ENCODE data around the gene PET100.

Gene PET100

DNA sequence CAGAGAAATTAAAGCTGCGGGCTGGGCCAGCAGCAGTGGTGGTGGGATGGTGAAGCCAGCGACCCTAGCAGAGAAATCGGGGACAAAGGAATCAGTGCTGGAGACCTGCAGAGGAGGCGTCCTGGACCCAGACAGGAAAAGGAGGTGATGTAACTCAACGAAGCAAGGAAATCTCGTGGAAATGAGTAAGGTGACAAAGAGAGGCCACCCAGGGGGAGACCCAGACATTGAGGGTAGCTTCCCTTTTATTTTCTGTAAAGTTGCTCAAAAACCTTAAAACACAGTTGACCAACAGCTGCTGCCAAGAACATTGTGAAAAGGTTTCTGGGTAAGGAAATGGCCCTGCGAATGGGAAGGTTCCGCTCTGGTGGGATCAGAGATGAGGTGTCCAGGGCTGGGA lies 26.0 kb downstream of the PET100 start:
- no peak overlapping the region for H3K27ac ChIP-seq (ENCODE audit: low read depth, low read length)
- H3K9me2 ChIP-seq (replicated peaks; ENCODE audit: control insufficient read depth, low read length), result no peaks in the 10 kb centered on the region
- no peaks in the 10 kb centered on the region for H4K20me1 ChIP-seq (ENCODE audit: control insufficient read depth, insufficient read depth, low read depth, low read length)
- no peaks in the 10 kb centered on the region for H3K27me3 ChIP-seq (ENCODE audit: control insufficient read depth, low read length)
- H3K9me3 ChIP-seq (ENCODE audit: control insufficient read depth, insufficient read depth, low read length), result no peaks in the 10 kb centered on the region
- H3K36me3 ChIP-seq (ENCODE audit: control insufficient read depth, low read length), result no peaks in the 10 kb centered on the region
- H3F3A ChIP-seq (ENCODE audit: control insufficient read depth, insufficient read depth), result no peaks in the 10 kb centered on the region
- no peak for TF ChIP-seq EZH2phosphoT487 (IDR thresholded peaks at IDR 0.05; ENCODE audit: borderline replicate concordance, low read length)
- TF ChIP-seq, protein P1, sequence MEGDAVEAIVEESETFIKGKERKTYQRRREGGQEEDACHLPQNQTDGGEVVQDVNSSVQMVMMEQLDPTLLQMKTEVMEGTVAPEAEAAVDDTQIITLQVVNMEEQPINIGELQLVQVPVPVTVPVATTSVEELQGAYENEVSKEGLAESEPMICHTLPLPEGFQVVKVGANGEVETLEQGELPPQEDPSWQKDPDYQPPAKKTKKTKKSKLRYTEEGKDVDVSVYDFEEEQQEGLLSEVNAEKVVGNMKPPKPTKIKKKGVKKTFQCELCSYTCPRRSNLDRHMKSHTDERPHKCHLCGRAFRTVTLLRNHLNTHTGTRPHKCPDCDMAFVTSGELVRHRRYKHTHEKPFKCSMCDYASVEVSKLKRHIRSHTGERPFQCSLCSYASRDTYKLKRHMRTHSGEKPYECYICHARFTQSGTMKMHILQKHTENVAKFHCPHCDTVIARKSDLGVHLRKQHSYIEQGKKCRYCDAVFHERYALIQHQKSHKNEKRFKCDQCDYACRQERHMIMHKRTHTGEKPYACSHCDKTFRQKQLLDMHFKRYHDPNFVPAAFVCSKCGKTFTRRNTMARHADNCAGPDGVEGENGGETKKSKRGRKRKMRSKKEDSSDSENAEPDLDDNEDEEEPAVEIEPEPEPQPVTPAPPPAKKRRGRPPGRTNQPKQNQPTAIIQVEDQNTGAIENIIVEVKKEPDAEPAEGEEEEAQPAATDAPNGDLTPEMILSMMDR (IDR thresholded peaks at IDR 0.05; ENCODE audit: low read depth, low read length, poor library complexity, severe bottlenecking), result no peak
- H3K79me2 ChIP-seq (ENCODE audit: control insufficient read depth, low read length), result no peaks in the 10 kb centered on the region
- H3K4me1 ChIP-seq (ENCODE audit: control insufficient read depth, low read length), result peaks cover 19% of the 10 kb centered on the region
- no peak overlapping the region for H3K4me2 ChIP-seq (ENCODE audit: low read length)
- no peak overlapping the region for H3K4me3 ChIP-seq (ENCODE audit: low read length)

DNA sequence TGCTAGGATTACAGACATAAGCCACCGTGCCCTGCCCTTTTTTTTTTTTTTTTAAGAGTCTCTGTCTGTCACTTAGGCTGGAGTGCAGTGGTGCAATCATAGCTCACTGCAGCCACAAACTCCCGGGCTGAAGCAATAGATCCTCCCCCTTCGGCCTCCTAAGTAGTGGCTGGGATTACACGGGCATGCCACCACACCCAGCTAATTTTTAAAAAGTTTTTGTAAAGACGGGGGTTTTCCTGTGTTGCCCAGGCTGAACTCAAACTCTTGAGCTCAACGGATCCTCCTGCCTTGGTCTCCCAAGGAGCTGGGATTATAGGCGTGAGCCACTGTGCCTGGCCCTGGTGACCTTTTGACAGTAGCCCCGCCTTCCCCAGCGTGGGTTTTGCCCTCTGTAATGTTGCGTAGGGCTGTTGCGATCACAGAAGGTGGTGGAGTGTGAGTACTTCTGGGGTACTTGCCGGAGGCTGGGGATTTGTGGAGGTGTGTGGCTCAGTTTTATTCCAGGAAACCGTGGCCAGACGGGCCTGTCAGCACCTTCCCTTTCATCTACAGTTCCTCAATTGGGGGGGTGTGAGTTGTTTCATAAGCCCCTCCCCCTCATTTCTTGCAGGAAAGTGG lies 27.6 kb downstream of the PET100 start:
- Histone ChIP-seq H3K27me3 (ENCODE audit: control insufficient read depth, low read length) (no peaks in the 10 kb centered on the region), H3K9me2 (replicated peaks; ENCODE audit: control insufficient read depth, low read length) (no peaks in the 10 kb centered on the region), H3K4me3 (ENCODE audit: low read length) (no peak overlapping the region), H3K4me2 (ENCODE audit: low read length) (no peak overlapping the region), H3F3A (ENCODE audit: control insufficient read depth, insufficient read depth) (no peaks in the 10 kb centered on the region), H4K20me1 (ENCODE audit: control insufficient read depth, insufficient read depth, low read depth, low read length) (no peaks in the 10 kb centered on the region), H3K36me3 (ENCODE audit: control insufficient read depth, low read length) (no peaks in the 10 kb centered on the region), H3K9me3 (ENCODE audit: control insufficient read depth, insufficient read depth, low read length) (no peaks in the 10 kb centered on the region), H3K79me2 (ENCODE audit: control insufficient read depth, low read length) (no peaks in the 10 kb centered on the region), H3K27ac (ENCODE audit: low read depth, low read length) (no peak overlapping the region), H3K4me1 (ENCODE audit: control insufficient read depth, low read length) (peaks cover 17% of the 10 kb centered on the region)
- TF ChIP-seq, protein P1 (IDR thresholded peaks at IDR 0.05; ENCODE audit: low read depth, low read length, poor library complexity, severe bottlenecking), result no peak

DNA sequence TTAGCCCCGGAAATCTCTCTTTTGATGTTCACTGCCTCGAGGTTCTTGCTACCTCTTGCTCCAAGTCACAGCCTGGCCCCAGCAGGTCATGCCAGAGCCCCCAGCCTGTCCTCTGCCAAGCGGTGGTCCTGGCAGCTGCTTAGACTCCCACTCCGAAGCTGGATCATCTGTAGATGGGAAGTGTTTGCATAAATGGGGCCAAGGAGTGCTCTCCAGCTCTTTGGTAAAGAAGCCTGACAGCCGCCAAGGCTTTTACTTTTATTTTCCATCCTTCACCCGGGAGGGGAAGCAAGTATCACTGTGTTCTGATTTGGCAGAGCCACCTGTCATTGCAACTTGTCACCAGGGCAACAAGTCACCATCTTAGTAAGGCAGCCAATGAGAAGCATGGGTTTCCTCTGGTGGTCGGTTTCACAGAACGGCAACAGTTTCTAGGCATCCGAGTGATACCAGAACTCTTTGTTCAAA lies 28.7 kb downstream of the PET100 start:
- no peak overlapping the region for H3K27ac ChIP-seq (ENCODE audit: low read depth, low read length)
- H3K4me3 ChIP-seq (ENCODE audit: low read length), result no peak overlapping the region
- no peaks in the 10 kb centered on the region for H3K9me2 ChIP-seq (replicated peaks; ENCODE audit: control insufficient read depth, low read length)
- no peaks in the 10 kb centered on the region for H3K9me3 ChIP-seq (ENCODE audit: control insufficient read depth, insufficient read depth, low read length)
- H3K4me1 ChIP-seq (ENCODE audit: control insufficient read depth, low read length), result peaks cover 14% of the 10 kb centered on the region
- no peaks in the 10 kb centered on the region for H3F3A ChIP-seq (ENCODE audit: control insufficient read depth, insufficient read depth)
- peak overlapping the region; percentile 12 for H3K4me2 ChIP-seq (ENCODE audit: low read length)
- H3K27me3 ChIP-seq (ENCODE audit: control insufficient read depth, low read length), result no peaks in the 10 kb centered on the region
- no peaks in the 10 kb centered on the region for H3K36me3 ChIP-seq (ENCODE audit: control insufficient read depth, low read length)
- no peaks in the 10 kb centered on the region for H3K79me2 ChIP-seq (ENCODE audit: control insufficient read depth, low read length)
- H4K20me1 ChIP-seq (ENCODE audit: control insufficient read depth, insufficient read depth, low read depth, low read length), result no peaks in the 10 kb centered on the region
- TF ChIP-seq EZH2phosphoT487 (IDR thresholded peaks at IDR 0.05; ENCODE audit: borderline replicate concordance, low read length), result no peak
- TF ChIP-seq, protein P1 (IDR thresholded peaks at IDR 0.05; ENCODE audit: low read depth, low read length, poor library complexity, severe bottlenecking), result no peak
